Parathyroid adenoma (tissue), 2 donors: ENCODE results near the gene DAPK1.

Source experiments
- H2AFZ ChIP-seq: fragments of 300-600 bp; sonication (generic); one replicate; pipeline ENCODE4 v1.7.0; 2017; ENCODE audit warnings: antibody characterized with exemption, mild to moderate bottlenecking
- H3K27ac ChIP-seq: fragments of 300-600 bp; sonication (generic); one replicate; pipeline ENCODE4 v1.7.0; 2017
- H3K27me3 ChIP-seq: fragments of 300-600 bp; sonication (generic); one replicate; pipeline ENCODE4 v1.7.0; 2017; ENCODE audit warnings: low read length; ENCODE audit not compliant: control insufficient read depth, insufficient read depth
- H3K36me3 ChIP-seq: fragments of 300-600 bp; sonication (generic); one replicate; pipeline ENCODE4 v1.7.0; 2017; ENCODE audit warnings: low read length; ENCODE audit not compliant: control insufficient read depth, insufficient read depth
- H3K4me1 ChIP-seq: fragments of 300-600 bp; sonication (generic); one replicate; pipeline ENCODE4 v1.7.0; 2017; ENCODE audit warnings: control low read depth
- H3K4me2 ChIP-seq: fragments of 300-600 bp; sonication (generic); one replicate; pipeline ENCODE4 v1.7.0; 2017; ENCODE audit warnings: low read length
- H3K4me3 ChIP-seq: fragments of 300-600 bp; sonication (generic); one replicate; pipeline ENCODE4 v1.7.0; 2017; ENCODE audit warnings: low read depth, low read length
- H3K79me2 ChIP-seq: fragments of 300-600 bp; sonication (generic); one replicate; pipeline ENCODE4 v1.7.0; 2017; ENCODE audit warnings: control low read depth
- H3K9ac ChIP-seq: fragments of 300-600 bp; sonication (generic); one replicate; pipeline ENCODE4 v1.7.0; 2017; ENCODE audit warnings: mild to moderate bottlenecking
- H3K9me3 ChIP-seq: fragments of 300-600 bp; sonication (generic); one replicate; pipeline ENCODE4 v1.7.0; 2017; ENCODE audit warnings: low read length; ENCODE audit not compliant: control insufficient read depth
- CTCF ChIP-seq: fragments of 300-600 bp; sonication (generic); IDR thresholded peaks from one replicate; pipeline ENCODE4 v1.7.0; 2017; ENCODE audit warnings: antibody characterized with exemption, mild to moderate bottlenecking
- donor health status: primary hyperparathyroidism.

DAPK1 gene

GRCh38 chr9:87647114-87647513 lies 149.4 kb downstream of the DAPK1 start:
- Histone ChIP-seq H3K4me1 (peaks cover 17% of the 10 kb centered on the region), H3K36me3 (no peaks in the 10 kb centered on the region), H3K27me3 (no peaks in the 10 kb centered on the region), H3K79me2 (no peaks in the 10 kb centered on the region), H3K4me2 (no peak overlapping the region), H3K9me3 (no peaks in the 10 kb centered on the region), H3K9ac (no peak overlapping the region), H2AFZ (no peak overlapping the region), H3K27ac (no peak overlapping the region), H3K4me3 (no peak overlapping the region)
- no peak for TF ChIP-seq CTCF

DNA sequence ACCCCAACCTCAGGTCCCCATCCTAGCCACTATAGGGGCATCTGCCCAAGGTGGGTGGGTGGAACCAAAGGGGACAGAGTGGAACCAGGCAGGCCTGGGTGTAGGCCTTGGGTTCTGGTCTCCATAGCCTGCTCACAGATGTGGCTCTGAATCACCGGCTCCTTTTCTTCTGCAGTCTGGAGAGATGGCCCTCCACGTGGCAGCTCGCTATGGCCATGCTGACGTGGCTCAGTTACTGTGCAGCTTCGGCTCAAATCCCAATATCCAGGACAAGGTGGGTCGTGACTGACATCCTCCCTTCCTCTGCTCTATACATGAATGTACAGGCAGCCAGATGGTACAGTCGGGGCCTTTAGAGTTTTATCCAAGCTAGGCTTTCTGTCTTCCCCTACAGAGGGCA lies 150.9 kb downstream of the DAPK1 start:
- no peaks in the 10 kb centered on the region for H3K36me3 ChIP-seq
- H2AFZ ChIP-seq = no peak overlapping the region
- H3K9me3 ChIP-seq = no peaks in the 10 kb centered on the region
- no peak overlapping the region for H3K4me3 ChIP-seq
- H3K79me2 ChIP-seq = no peaks in the 10 kb centered on the region
- peaks cover 14% of the 10 kb centered on the region for H3K4me1 ChIP-seq
- no peaks in the 10 kb centered on the region for H3K27me3 ChIP-seq
- no peak overlapping the region for H3K27ac ChIP-seq
- no peak overlapping the region for H3K4me2 ChIP-seq
- no peak overlapping the region for H3K9ac ChIP-seq
- TF ChIP-seq CTCF = no peak

DNA sequence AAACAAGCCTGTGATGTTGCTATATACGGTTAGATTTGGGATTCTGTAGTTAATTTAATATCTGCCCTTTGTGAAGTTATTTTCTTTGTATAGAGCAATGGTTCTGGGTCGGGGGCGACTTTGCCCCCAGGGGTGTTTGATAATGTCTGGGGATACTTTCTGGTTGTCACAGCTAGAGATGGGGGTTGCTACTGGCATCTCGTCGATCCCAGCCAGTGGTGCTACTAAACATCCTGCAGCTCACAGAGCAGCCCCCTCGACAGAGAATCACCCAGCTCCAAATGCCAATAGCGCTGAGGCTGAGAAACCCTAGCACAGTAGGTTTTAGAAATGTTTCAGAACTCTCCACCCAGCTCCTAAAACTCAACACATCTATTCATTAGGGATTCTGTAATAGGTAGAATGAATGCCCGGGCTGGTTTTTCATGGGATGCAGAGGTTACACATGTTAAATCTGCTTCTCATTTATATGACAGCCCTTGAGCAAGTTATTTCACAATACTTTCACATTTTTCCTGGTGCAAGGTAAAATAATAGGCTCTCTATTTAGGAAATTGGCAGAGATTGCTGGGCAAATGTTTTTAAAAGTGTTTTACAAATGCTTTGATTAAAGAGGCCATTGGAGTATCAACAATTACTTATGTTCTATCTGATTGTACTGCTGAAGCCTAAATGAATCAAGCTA lies 153.1 kb downstream of the DAPK1 start:
- H3K4me3 ChIP-seq = no peak overlapping the region

DNA sequence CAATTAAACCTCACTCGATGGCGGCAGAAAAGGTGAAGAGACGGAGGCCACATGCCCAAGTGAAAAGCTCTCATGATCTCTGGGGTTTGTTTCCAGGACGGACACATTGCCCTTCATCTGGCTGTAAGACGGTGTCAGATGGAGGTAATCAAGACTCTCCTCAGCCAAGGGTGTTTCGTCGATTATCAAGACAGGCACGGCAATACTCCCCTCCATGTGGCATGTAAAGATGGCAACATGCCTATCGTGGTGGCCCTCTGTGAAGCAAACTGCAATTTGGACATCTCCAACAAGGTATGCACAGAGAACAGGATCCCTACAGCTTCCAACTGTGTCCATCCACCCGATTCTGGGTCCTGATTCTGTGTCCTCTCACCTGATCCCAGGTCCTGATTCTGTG lies 153.8 kb downstream of the DAPK1 start:
- no peak for TF ChIP-seq CTCF
- no peaks in the 10 kb centered on the region for H3K9me3 ChIP-seq
- H3K27ac ChIP-seq = no peak overlapping the region
- H3K9ac ChIP-seq = no peak overlapping the region
- H3K4me1 ChIP-seq = peaks cover 3% of the 10 kb centered on the region
- H3K27me3 ChIP-seq = no peaks in the 10 kb centered on the region
- no peaks in the 10 kb centered on the region for H3K36me3 ChIP-seq
- no peak overlapping the region for H3K4me2 ChIP-seq
- no peaks in the 10 kb centered on the region for H3K79me2 ChIP-seq
- no peak overlapping the region for H3K4me3 ChIP-seq
- no peak overlapping the region for H2AFZ ChIP-seq

More for the DNA sequence above, 153.1 kb downstream of the DAPK1 start:
- Histone ChIP-seq H3K4me1 (peaks cover 3% of the 10 kb centered on the region), H2AFZ (no peak overlapping the region), H3K9me3 (no peaks in the 10 kb centered on the region), H3K9ac (no peak overlapping the region), H3K36me3 (no peaks in the 10 kb centered on the region), H3K79me2 (no peaks in the 10 kb centered on the region), H3K27ac (no peak overlapping the region), H3K4me2 (no peak overlapping the region), H3K27me3 (no peaks in the 10 kb centered on the region)
- no peak for TF ChIP-seq CTCF

DNA sequence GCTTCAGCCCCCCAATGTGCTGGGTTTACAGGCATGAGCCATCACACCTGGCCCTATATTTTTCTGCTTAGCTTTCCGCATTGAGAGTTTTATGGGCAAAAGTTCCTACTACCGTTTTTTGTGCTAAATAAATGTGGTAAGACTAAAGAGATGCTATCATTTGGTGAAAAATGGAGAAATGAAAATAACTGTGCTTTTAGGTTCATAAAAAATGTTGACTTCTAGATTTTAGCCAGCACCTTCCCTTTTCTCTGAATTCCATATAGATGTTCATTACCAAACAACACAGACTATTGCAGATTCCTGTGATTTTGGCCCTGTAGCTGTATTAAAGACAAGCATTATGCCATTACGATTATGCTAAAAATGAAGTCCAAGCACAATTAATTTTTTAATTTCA lies 156.3 kb downstream of the DAPK1 start:
- Histone ChIP-seq H3K4me1 (no peaks in the 10 kb centered on the region), H3K9me3 (no peaks in the 10 kb centered on the region), H3K27ac (no peak overlapping the region), H3K79me2 (no peaks in the 10 kb centered on the region), H2AFZ (no peak overlapping the region), H3K9ac (no peak overlapping the region), H3K36me3 (no peaks in the 10 kb centered on the region), H3K27me3 (no peaks in the 10 kb centered on the region), H3K4me2 (no peak overlapping the region), H3K4me3 (no peak overlapping the region)
- TF ChIP-seq CTCF = no peak
